ENCODE results near the gene SLC12A8.

DNA sequence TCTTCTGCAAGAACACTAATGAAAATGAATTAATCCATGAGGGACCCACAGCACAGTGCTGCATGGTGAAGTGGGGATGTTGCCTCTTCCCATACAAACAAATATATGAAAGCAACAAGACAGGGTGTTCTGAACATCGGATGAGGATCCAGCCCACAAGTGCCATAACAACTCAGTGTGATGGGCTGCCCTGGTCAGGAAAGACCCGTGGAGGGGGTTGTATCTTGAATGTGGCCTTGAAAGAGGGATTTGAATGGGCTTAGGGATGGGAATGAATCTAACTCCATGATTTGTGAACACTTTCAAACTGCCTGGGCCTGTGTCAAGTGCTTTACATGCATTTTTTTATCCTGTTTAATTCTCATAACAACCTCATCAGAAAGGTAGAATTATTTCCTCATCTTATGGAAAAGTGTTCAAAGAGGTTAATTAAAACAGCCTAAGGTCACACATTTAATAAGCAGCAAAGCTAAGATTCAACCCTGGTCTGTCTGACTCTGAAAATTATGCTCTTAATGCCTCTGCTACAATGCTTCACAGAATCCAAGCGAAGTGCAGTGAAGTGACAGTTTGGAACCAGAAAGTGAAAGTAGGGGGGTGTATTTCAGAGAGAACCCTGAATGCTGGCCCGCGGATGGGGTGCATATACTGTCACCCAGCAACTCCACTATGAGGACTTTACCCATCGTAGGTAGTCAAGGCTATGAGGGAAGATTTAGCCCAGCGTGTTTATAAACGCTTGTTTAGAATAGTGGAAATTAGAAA lies 91.1 kb downstream of the SLC12A8 start:
- no peak for TF ChIP-seq POLR2A (IDR thresholded peaks at IDR 0.05)
- TF ChIP-seq, protein P1, sequence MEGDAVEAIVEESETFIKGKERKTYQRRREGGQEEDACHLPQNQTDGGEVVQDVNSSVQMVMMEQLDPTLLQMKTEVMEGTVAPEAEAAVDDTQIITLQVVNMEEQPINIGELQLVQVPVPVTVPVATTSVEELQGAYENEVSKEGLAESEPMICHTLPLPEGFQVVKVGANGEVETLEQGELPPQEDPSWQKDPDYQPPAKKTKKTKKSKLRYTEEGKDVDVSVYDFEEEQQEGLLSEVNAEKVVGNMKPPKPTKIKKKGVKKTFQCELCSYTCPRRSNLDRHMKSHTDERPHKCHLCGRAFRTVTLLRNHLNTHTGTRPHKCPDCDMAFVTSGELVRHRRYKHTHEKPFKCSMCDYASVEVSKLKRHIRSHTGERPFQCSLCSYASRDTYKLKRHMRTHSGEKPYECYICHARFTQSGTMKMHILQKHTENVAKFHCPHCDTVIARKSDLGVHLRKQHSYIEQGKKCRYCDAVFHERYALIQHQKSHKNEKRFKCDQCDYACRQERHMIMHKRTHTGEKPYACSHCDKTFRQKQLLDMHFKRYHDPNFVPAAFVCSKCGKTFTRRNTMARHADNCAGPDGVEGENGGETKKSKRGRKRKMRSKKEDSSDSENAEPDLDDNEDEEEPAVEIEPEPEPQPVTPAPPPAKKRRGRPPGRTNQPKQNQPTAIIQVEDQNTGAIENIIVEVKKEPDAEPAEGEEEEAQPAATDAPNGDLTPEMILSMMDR (IDR thresholded peaks at IDR 0.05), result no peak
